Neural cell (in vitro differentiated cells): ENCODE data around the gene JAZF1. TPM values are rescaled to one million over a fixed set of nuclear protein-coding genes. Genes with fewer than 3 reads are reported as not detected.

Experiments
- H2AFZ ChIP-seq: fragments of 200-600, 300-800 bp; sonication (generic), shearing (Covaris generic); 2 replicates; pipeline ENCODE4 v1.6.0; 2014; ENCODE audit warnings: low read depth, mild to moderate bottlenecking, antibody characterized with exemption, low read length, moderate library complexity
- H3F3A ChIP-seq: fragments of 200-600 bp; shearing (Covaris generic); 2 replicates; pipeline ENCODE4 v1.6.1; 2016; ENCODE audit warnings: mild to moderate bottlenecking, moderate library complexity, mixed read lengths, antibody characterized with exemption, low read length; ENCODE audit not compliant: insufficient read depth, poor library complexity, severe bottlenecking
- H3K27ac ChIP-seq: fragments of 200-600, 300-800 bp; sonication (generic), shearing (Covaris generic); 2 replicates; pipeline ENCODE4 v1.5.1; 2014; ENCODE audit warnings: mild to moderate bottlenecking, low read length, moderate library complexity
- H3K27me3 ChIP-seq: fragments of 300-800, 200-600 bp; sonication (generic), shearing (Covaris generic); 2 replicates; pipeline ENCODE4 v1.6.0; 2014; ENCODE audit warnings: mild to moderate bottlenecking, low read depth, low read length, moderate library complexity; ENCODE audit not compliant: insufficient read depth
- H3K36me3 ChIP-seq: fragments of 300-800, 200-600 bp; sonication (generic), shearing (Covaris generic); 2 replicates; pipeline ENCODE4 v1.5.1; 2014; ENCODE audit warnings: mild to moderate bottlenecking, antibody characterized with exemption, low read length, moderate library complexity; ENCODE audit not compliant: insufficient read depth
- H3K4me2 ChIP-seq: fragments of 300-800, 200-600 bp; sonication (generic), shearing (Covaris generic); 2 replicates; pipeline ENCODE4 v1.6.0; 2014; ENCODE audit warnings: mild to moderate bottlenecking, low read length
- H3K4me3 ChIP-seq: fragments of 300-800, 200-600 bp; sonication (generic), shearing (Covaris generic); 2 replicates; pipeline ENCODE4 v1.5.1; 2014; ENCODE audit warnings: mild to moderate bottlenecking, low read length, moderate library complexity
- H3K79me2 ChIP-seq: fragments of 200-600 bp; shearing (Covaris generic); replicated peaks from 2 replicates; pipeline ENCODE4 v1.6.0; 2014; ENCODE audit warnings: mild to moderate bottlenecking, low read length, moderate library complexity; ENCODE audit not compliant: insufficient read depth
- H3K9ac ChIP-seq: fragments of 300-800, 200-600 bp; sonication (generic), shearing (Covaris generic); 2 replicates; pipeline ENCODE4 v1.6.1; 2016; ENCODE audit warnings: mild to moderate bottlenecking, low read length, mixed read lengths
- H3K9me2 ChIP-seq: fragments of 200-600 bp; shearing (Covaris generic); 2 replicates; pipeline ENCODE4 v1.6.1; 2016; ENCODE audit warnings: mild to moderate bottlenecking, low read length, mixed read lengths; ENCODE audit not compliant: insufficient read depth
- H3K9me3 ChIP-seq: fragments of 200-600, 300-800 bp; sonication (generic), shearing (Covaris generic); 2 replicates; pipeline ENCODE4 v1.6.1; 2016; ENCODE audit warnings: mild to moderate bottlenecking, mixed run types, low read length, moderate library complexity, mixed read lengths
- H4K20me1 ChIP-seq: fragments of 200-600 bp; shearing (Covaris generic); 2 replicates; pipeline ENCODE4 v1.6.1; 2016; ENCODE audit warnings: mild to moderate bottlenecking, mixed run types; ENCODE audit not compliant: insufficient read depth
- CTCF ChIP-seq: fragments of 450-650 bp; IDR thresholded peaks from 2 replicates; pipeline ENCODE4 v1.5.1; 2014; ENCODE audit warnings: antibody characterized with exemption, mild to moderate bottlenecking, moderate library complexity; ENCODE audit not compliant: poor library complexity, severe bottlenecking
- EP300 ChIP-seq: fragments of 450-650 bp; conservative IDR thresholded peaks from 2 replicates; pipeline ENCODE4 v1.6.1; 2014; ENCODE audit warnings: antibody characterized with exemption, mild to moderate bottlenecking, moderate library complexity; ENCODE audit not compliant: poor library complexity, severe bottlenecking
- EZH2 ChIP-seq: fragments of 200-600, 300-800 bp; shearing (Covaris generic), sonication (generic); IDR thresholded peaks from 2 replicates; pipeline ENCODE4 v1.6.1; 2014; ENCODE audit warnings: antibody characterized with exemption, low read length, borderline replicate concordance, mild to moderate bottlenecking; ENCODE audit not compliant: insufficient read depth, poor library complexity, severe bottlenecking
- MXI1 ChIP-seq: fragments of 450-650 bp; conservative IDR thresholded peaks from 2 replicates; pipeline ENCODE4 v1.6.1; 2014; ENCODE audit warnings: antibody characterized with exemption, mild to moderate bottlenecking; ENCODE audit not compliant: poor library complexity, severe bottlenecking
- POLR2AphosphoS5 ChIP-seq: IDR thresholded peaks from 2 replicates; pipeline ENCODE4 v1.6.1; 2012
- RAD21 ChIP-seq: fragments of 450-650 bp; conservative IDR thresholded peaks from 2 replicates; pipeline ENCODE4 v1.6.1; 2014; ENCODE audit warnings: antibody characterized with exemption, mild to moderate bottlenecking, moderate library complexity
- REST ChIP-seq: IDR thresholded peaks from 2 replicates; pipeline ENCODE4 v1.6.1; 2012; ENCODE audit warnings: borderline replicate concordance
- SMC3 ChIP-seq: fragments of 450-650 bp; conservative IDR thresholded peaks from 2 replicates; pipeline ENCODE4 v1.6.1; 2014; ENCODE audit warnings: antibody characterized with exemption, mild to moderate bottlenecking, moderate library complexity; ENCODE audit not compliant: poor library complexity
- TAF1 ChIP-seq: IDR thresholded peaks from 2 replicates; pipeline ENCODE4 v1.6.1; 2012; ENCODE audit warnings: low read depth
- polyA plus RNA-seq: library from polyadenylated mRNA; depleted of rRNA; stranded (reverse); fragments of >200 nt; gene quantifications from 2 replicates; pipeline ENCODE4 v1.2.3, GENCODE V29; 2014

Gene JAZF1
- polyA plus RNA-seq, 1 donor from 2014 or later: 29.5 TPM

- no peaks in the 10 kb centered on the region for H3K27me3 ChIP-seq
- H3K4me3 ChIP-seq: no peak overlapping the region
- no peak overlapping the region for H3K27ac ChIP-seq
- no peaks in the 10 kb centered on the region for H3F3A ChIP-seq
- no peaks in the 10 kb centered on the region for H3K36me3 ChIP-seq
- H2AFZ ChIP-seq: no peak overlapping the region
- no peaks in the 10 kb centered on the region for H3K79me2 ChIP-seq
- H3K9ac ChIP-seq: no peak overlapping the region
- no peaks in the 10 kb centered on the region for H3K9me2 ChIP-seq
- no peaks in the 10 kb centered on the region for H3K9me3 ChIP-seq
- TF ChIP-seq TAF1: no peak
- no peak overlapping the region for H3K4me2 ChIP-seq
- H4K20me1 ChIP-seq: no peaks in the 10 kb centered on the region
Measured at GRCh38 chr7:27799212-27799611, 381.4 kb downstream of the JAZF1 start.

GRCh38 chr7:27795977-27796376 is 384.6 kb downstream of the JAZF1 start:
- Histone ChIP-seq H2AFZ (no peak overlapping the region), H3F3A (no peaks in the 10 kb centered on the region), H3K79me2 (no peaks in the 10 kb centered on the region), H3K4me2 (no peak overlapping the region), H3K9me3 (no peaks in the 10 kb centered on the region), H3K9me2 (no peaks in the 10 kb centered on the region), H3K4me3 (no peak overlapping the region), H3K36me3 (peaks cover 10% of the 10 kb centered on the region), H3K27me3 (no peaks in the 10 kb centered on the region), H3K9ac (no peak overlapping the region), H4K20me1 (no peaks in the 10 kb centered on the region), H3K27ac (no peak overlapping the region)
- TF ChIP-seq POLR2AphosphoS5: no peak
- TF ChIP-seq RAD21: no peak
- no peak for TF ChIP-seq TAF1
- no peak for TF ChIP-seq MXI1
- TF ChIP-seq REST: no peak

- H3K4me2 ChIP-seq: no peak overlapping the region
- no peaks in the 10 kb centered on the region for H3K27me3 ChIP-seq
Measured at GRCh38 chr7:27793780-27794179, 386.8 kb downstream of the JAZF1 start.

More at GRCh38 chr7:27793780-27794179, 386.8 kb downstream of the JAZF1 start:
- no peaks in the 10 kb centered on the region for H4K20me1 ChIP-seq
- no peak overlapping the region for H3K4me3 ChIP-seq
- H3K9me2 ChIP-seq: no peaks in the 10 kb centered on the region
- H3K9ac ChIP-seq: no peak overlapping the region
- H3F3A ChIP-seq: no peaks in the 10 kb centered on the region
- H3K9me3 ChIP-seq: no peaks in the 10 kb centered on the region
- H2AFZ ChIP-seq: no peak overlapping the region
- H3K36me3 ChIP-seq: peaks cover 10% of the 10 kb centered on the region
- H3K79me2 ChIP-seq: no peaks in the 10 kb centered on the region
- H3K27ac ChIP-seq: no peak overlapping the region
- no peak for TF ChIP-seq MXI1
- no peak for TF ChIP-seq EZH2
- TF ChIP-seq REST: no peak
- TF ChIP-seq RAD21: no peak
- TF ChIP-seq EP300: no peak
- TF ChIP-seq TAF1: no peak
- TF ChIP-seq POLR2AphosphoS5: no peak
- no peak for TF ChIP-seq CTCF
- TF ChIP-seq SMC3: no peak
